ENCODE data around the gene GPRIN2.

Gene GPRIN2

GRCh38 chr10:46524472-46525176, 31.8 kb downstream of the GPRIN2 start:
- in situ Hi-C loops (cut with HindIII; ENCODE audit: low sequenced_read_pairs), result no loop called here
- no peak for TF ChIP-seq CTCF (IDR thresholded peaks at IDR 0.05; ENCODE audit: low read depth, low read length)
- no peak overlapping the region for H3K4me3 ChIP-seq (ENCODE audit: low read depth, low read length)
- DNase-seq (ENCODE audit: low read depth, low spot score), result peak; percentile 62

- in situ Hi-C loops (cut with HindIII; ENCODE audit: low sequenced_read_pairs), result no loop called here
- H3K4me3 ChIP-seq (ENCODE audit: low read depth, low read length), result no peak overlapping the region
- TF ChIP-seq CTCF (IDR thresholded peaks at IDR 0.05; ENCODE audit: low read depth, low read length), result no peak
- peak; percentile 85 for DNase-seq (ENCODE audit: low read depth, low spot score)
These were observed 32.4 kb downstream of the GPRIN2 start for GRCh38 chr10:46523962-46524471.

GRCh38 chr10:46523119-46523961, 33.1 kb downstream of the GPRIN2 start:
- TF ChIP-seq CTCF (IDR thresholded peaks at IDR 0.05; ENCODE audit: low read depth, low read length), result no peak
- in situ Hi-C loops (cut with HindIII; ENCODE audit: low sequenced_read_pairs), result no loop called here
- DNase-seq (ENCODE audit: low read depth, low spot score), result no peak
- H3K4me3 ChIP-seq (ENCODE audit: low read depth, low read length), result no peak overlapping the region

GRCh38 chr10:46522295-46523118, 34.0 kb downstream of the GPRIN2 start:
- DNase-seq (ENCODE audit: low read depth, low spot score), result no peak
- no peak overlapping the region for H3K4me3 ChIP-seq (ENCODE audit: low read depth, low read length)
- TF ChIP-seq CTCF (IDR thresholded peaks at IDR 0.05; ENCODE audit: low read depth, low read length), result no peak
- in situ Hi-C loops (cut with HindIII; ENCODE audit: low sequenced_read_pairs), result no loop called here

GRCh38 chr10:46520941-46521340, 35.5 kb downstream of the GPRIN2 start:
- in situ Hi-C loops (cut with HindIII; ENCODE audit: low sequenced_read_pairs), result no loop called here
- no peak overlapping the region for H3K4me3 ChIP-seq (ENCODE audit: low read depth, low read length)
- TF ChIP-seq CTCF (IDR thresholded peaks at IDR 0.05; ENCODE audit: low read depth, low read length), result no peak
- DNase-seq (ENCODE audit: low read depth, low spot score), result peak; percentile 73

GRCh38 chr10:46520381-46520780, 36.1 kb downstream of the GPRIN2 start:
- no peak for TF ChIP-seq CTCF (IDR thresholded peaks at IDR 0.05; ENCODE audit: low read depth, low read length)
- H3K4me3 ChIP-seq (ENCODE audit: low read depth, low read length), result no peak overlapping the region
- in situ Hi-C loops (cut with HindIII; ENCODE audit: low sequenced_read_pairs), result no loop called here
- no peak for DNase-seq (ENCODE audit: low read depth, low spot score)
